Measurements from ENCODE around the gene TRAF4. TPM values are rescaled to one million over a fixed set of nuclear protein-coding genes. Genes with fewer than 3 reads are reported as not detected.
"Not testable (repeated sequence)": the region's sequence is repeated elsewhere in the genome, so short reads cannot be mapped to it uniquely, and the experiment has no call there.

The TRAF4 gene
- total and polyA plus RNA-seq, 4 donors, result 35.7 to 92.4 (median 54.1) TPM

GRCh38 chr17:28783161-28783560, 39.4 kb downstream of the TRAF4 start:
- no peak overlapping the region for H3K9ac ChIP-seq (ENCODE audit: insufficient read depth in 1 of 2, low read length in 2 of 2)
- peaks cover 0 to 1% (median under 1%) of the 10 kb centered on the region in 4 donors for H3K36me3 ChIP-seq (ENCODE audit: control insufficient read depth in 4 of 4, insufficient read depth in 4 of 4, low read length in 4 of 4)
- ATAC-seq (ENCODE audit: insufficient read depth, low FRiP score), result no peak
- no peak overlapping the region for H3K4me3 ChIP-seq
- 83 to 90% methylated on average over 3 of the region's 3 CpGs for WGBS, 2 donors
- TF ChIP-seq CTCF (IDR thresholded peaks at IDR 0.05; ENCODE audit: control extremely low read depth, extremely low read depth), result no peak
- H3K4me1 ChIP-seq (ENCODE audit: control insufficient read depth in 5 of 5, insufficient read depth in 5 of 5, low read length in 5 of 5), result no peaks in the 10 kb centered on the region
- no peaks in the 10 kb centered on the region for H3K9me3 ChIP-seq (ENCODE audit: control insufficient read depth in 4 of 4, insufficient read depth in 3 of 4, low read length in 3 of 4)
- H3K27ac ChIP-seq (ENCODE audit: low read depth in 1 of 2, low read length in 1 of 2), result no peak overlapping the region
- H3K27me3 ChIP-seq (ENCODE audit: control insufficient read depth in 3 of 3, insufficient read depth in 3 of 3, low read length in 2 of 3), result no peaks in the 10 kb centered on the region
- DNase-seq, result no peak

- no peak overlapping the region for H3K27ac ChIP-seq (ENCODE audit: low read depth in 1 of 2, low read length in 1 of 2)
- H3K4me1 ChIP-seq (ENCODE audit: control insufficient read depth in 5 of 5, insufficient read depth in 5 of 5, low read length in 5 of 5), result peaks cover 0 to 5% (median 0%) of the 10 kb centered on the region in 5 donors
- no peak for TF ChIP-seq CTCF (IDR thresholded peaks at IDR 0.05; ENCODE audit: control extremely low read depth, extremely low read depth)
- ATAC-seq (ENCODE audit: insufficient read depth, low FRiP score), result no peak
- DNase-seq, result no peak
- H3K27me3 ChIP-seq (ENCODE audit: control insufficient read depth in 3 of 3, insufficient read depth in 3 of 3, low read length in 2 of 3), result no peaks in the 10 kb centered on the region
- WGBS, 2 donors, result 69 to 81% methylated on average over 4 of the region's 4 CpGs
- H3K9ac ChIP-seq (ENCODE audit: insufficient read depth in 1 of 2, low read length in 2 of 2), result no peak overlapping the region
- H3K36me3 ChIP-seq (ENCODE audit: control insufficient read depth in 4 of 4, insufficient read depth in 4 of 4, low read length in 4 of 4), result peaks cover 0 to 5% (median 2%) of the 10 kb centered on the region in 4 donors
- no peak overlapping the region for H3K4me3 ChIP-seq
- H3K9me3 ChIP-seq (ENCODE audit: control insufficient read depth in 4 of 4, insufficient read depth in 3 of 4, low read length in 3 of 4), result no peaks in the 10 kb centered on the region
These were observed 44.3 kb downstream of the TRAF4 start for GRCh38 chr17:28788100-28788499.

DNA sequence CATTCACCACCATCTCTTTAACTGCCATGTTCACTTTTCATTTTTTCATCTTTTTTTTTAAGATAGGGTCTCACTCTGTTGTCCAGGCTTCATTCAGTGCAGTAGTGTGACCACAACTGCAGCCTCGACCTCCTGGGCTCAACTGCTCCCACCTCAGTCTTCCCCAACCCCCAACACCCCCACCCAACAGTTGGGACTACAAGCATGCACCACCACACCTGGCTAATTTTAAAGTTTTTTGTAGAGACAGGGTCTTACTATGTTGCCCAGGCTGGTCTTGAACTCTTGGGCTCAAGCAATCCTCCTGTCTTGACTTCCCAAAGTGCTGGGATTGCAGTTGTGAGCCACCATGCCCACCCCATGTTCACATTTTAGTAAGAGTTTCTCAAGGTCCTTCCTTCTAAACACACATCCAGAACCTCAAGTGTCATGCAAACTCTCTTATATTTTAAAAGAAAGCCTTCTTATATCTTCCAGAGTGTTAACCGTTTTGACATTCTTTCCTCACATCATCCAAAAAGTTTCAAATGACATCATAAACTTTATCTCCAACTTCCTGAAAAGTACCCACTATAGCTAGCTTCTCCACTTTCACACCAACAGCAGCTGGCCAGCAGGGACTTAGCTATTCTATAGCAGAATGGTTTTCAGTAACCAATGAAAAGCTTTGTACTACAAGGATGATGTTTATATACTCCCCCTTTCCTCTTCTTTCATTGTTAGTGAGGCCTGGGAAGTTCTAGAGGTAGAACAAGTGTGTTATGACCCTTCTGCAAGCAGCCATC, 49.3 kb downstream of the TRAF4 start:
- Histone ChIP-seq H3K9ac (ENCODE audit: insufficient read depth in 1 of 2, low read length in 2 of 2) (no peak overlapping the region), H3K27me3 (ENCODE audit: control insufficient read depth in 3 of 3, insufficient read depth in 3 of 3, low read length in 2 of 3) (no peaks in the 10 kb centered on the region), H3K27ac (ENCODE audit: low read depth in 1 of 2, low read length in 1 of 2) (no peak overlapping the region), H3K36me3 (ENCODE audit: control insufficient read depth in 4 of 4, insufficient read depth in 4 of 4, low read length in 4 of 4) (peaks cover 0 to 7% (median 3%) of the 10 kb centered on the region in 4 donors), H3K9me3 (ENCODE audit: control insufficient read depth in 4 of 4, insufficient read depth in 3 of 4, low read length in 3 of 4) (no peaks in the 10 kb centered on the region), H3K4me1 (ENCODE audit: control insufficient read depth in 5 of 5, insufficient read depth in 5 of 5, low read length in 5 of 5) (peaks cover 0 to 5% (median 0%) of the 10 kb centered on the region in 5 donors), H3K4me3 (no peak overlapping the region)
- TF ChIP-seq CTCF (IDR thresholded peaks at IDR 0.05; ENCODE audit: control extremely low read depth, extremely low read depth), result no peak
- DNase-seq, result peak in 2 of 3 donors; percentile 5 to 15
- ATAC-seq (ENCODE audit: insufficient read depth, low FRiP score), result no peak
- WGBS, 2 donors, result 48 to 69% methylated on average over 2 of the region's 2 CpGs

DNA sequence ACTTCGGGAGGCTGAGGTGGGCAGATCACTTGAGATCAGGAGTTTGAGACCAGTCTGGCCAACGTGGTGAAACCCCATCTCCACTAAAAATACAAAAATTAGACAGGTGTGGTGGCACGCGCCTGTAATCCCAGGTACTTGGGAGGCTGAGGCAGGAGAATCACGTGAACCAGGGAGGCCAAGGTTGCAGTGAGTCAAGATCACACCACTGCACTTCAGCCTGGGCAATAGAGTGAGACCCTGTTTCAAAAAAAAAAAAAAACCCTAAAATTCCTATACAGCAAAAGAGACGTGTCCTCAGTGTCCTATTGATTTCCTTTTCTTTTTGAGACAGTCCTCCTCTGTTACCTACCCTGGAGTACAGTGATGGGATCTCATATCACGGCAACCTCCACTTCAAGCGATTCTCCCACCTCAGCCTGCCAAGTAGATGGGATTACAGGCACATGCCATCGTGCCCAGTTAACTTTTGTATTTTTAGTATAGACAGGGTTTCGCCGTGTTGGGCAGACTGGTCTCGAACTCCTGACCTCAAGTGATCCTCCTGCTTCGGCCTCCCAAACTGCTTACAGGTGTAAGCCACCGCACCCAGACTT, 51.1 kb downstream of the TRAF4 start:
- not testable (repeated sequence) for DNase-seq; H3K4me3 ChIP-seq; H3K4me1 ChIP-seq (ENCODE audit: control insufficient read depth in 5 of 5, insufficient read depth in 5 of 5, low read length in 5 of 5); H3K27me3 ChIP-seq (ENCODE audit: control insufficient read depth in 3 of 3, insufficient read depth in 3 of 3, low read length in 2 of 3); ATAC-seq (ENCODE audit: insufficient read depth, low FRiP score); H3K36me3 ChIP-seq (ENCODE audit: control insufficient read depth in 4 of 4, insufficient read depth in 4 of 4, low read length in 4 of 4); H3K9me3 ChIP-seq (ENCODE audit: control insufficient read depth in 4 of 4, insufficient read depth in 3 of 4, low read length in 3 of 4); H3K9ac ChIP-seq (ENCODE audit: insufficient read depth in 1 of 2, low read length in 2 of 2); H3K27ac ChIP-seq (ENCODE audit: low read depth in 1 of 2, low read length in 1 of 2)
- WGBS, 2 donors, result 93 to 98% methylated on average over 14 of the region's 14 CpGs

Measured in lung (tissue), 12 donors.